ENCODE results near the gene FAM120A.

GRCh38 chr9:93540305-93540704 lies 88.8 kb downstream of the FAM120A start:
- no peak for TF ChIP-seq POLR2A (IDR thresholded peaks at IDR 0.05; ENCODE audit: low read depth)
- no peak for TF ChIP-seq EP300 (IDR thresholded peaks at IDR 0.05)
- no peak for TF ChIP-seq CTCF (IDR thresholded peaks at IDR 0.05)

All from esophagus muscularis mucosa (tissue), 4 donors.